Stimulated activated CD8-positive, alpha-beta memory T cell treated with anti-CD3 and anti-CD28 coated beads, Interleukin-7, amount 100 ng/mL, for 1 hour (primary cell): ENCODE results near the gene UBAP2L.

ENCODE experiments used
- DNase-seq, 2 donors: peaks; one replicate each; pipeline ENCODE4 v3.0.0-alpha.2; 2020; ENCODE audit warnings: low read depth in 2 of 2

The UBAP2L gene, protein sequence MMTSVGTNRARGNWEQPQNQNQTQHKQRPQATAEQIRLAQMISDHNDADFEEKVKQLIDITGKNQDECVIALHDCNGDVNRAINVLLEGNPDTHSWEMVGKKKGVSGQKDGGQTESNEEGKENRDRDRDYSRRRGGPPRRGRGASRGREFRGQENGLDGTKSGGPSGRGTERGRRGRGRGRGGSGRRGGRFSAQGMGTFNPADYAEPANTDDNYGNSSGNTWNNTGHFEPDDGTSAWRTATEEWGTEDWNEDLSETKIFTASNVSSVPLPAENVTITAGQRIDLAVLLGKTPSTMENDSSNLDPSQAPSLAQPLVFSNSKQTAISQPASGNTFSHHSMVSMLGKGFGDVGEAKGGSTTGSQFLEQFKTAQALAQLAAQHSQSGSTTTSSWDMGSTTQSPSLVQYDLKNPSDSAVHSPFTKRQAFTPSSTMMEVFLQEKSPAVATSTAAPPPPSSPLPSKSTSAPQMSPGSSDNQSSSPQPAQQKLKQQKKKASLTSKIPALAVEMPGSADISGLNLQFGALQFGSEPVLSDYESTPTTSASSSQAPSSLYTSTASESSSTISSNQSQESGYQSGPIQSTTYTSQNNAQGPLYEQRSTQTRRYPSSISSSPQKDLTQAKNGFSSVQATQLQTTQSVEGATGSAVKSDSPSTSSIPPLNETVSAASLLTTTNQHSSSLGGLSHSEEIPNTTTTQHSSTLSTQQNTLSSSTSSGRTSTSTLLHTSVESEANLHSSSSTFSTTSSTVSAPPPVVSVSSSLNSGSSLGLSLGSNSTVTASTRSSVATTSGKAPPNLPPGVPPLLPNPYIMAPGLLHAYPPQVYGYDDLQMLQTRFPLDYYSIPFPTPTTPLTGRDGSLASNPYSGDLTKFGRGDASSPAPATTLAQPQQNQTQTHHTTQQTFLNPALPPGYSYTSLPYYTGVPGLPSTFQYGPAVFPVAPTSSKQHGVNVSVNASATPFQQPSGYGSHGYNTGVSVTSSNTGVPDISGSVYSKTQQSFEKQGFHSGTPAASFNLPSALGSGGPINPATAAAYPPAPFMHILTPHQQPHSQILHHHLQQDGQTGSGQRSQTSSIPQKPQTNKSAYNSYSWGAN

DNA sequence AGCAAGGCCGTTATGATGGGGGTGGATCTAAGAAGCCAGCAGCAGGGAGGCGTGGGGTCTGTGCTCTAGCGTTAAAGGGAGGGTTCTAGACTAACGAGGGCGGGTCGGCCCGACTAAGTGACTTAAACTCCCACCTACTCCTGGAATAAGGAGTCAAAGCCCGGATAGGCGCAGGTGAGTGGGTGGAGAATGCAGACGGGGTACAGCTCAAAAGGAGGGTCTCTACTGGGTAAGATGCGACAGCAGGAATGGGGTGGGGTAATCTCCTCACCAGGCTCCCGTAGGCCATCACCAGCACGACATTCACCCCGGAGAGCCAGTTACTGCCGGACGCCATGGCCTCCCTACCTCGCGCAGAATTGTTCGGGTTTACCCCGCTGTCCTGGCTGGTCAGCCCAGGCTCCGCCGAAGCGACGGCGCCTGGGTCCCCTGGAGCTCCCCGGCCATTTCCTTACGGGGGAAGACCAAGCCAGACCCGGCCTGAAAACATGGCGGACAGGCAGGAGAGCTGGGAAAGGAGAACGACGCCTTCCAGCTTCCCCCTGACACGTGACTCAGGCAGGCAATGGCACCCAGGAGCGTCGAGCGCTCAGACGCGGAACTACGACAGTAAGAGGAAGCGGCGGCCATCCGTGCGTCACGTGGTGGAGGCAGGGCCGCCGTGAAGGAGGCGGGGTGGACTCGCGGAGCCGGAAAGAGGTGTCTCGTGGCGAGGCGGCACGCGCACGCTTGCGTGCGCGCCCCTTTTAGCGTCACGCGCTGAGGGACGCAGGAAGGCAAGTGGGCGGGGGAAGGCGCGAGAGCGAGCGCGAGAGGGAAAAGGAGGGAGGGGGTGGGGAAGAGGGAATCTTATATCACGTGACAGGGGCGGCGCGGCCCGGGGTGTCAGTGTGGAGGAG, at the start of gene UBAP2L:
UBAP2L (plus strand) TSS at position 885 of the 899 bp plus-strand sequence. CDS start 4,169 bp downstream, outside the sequence.
- peak; percentile 96 to 97 for DNase-seq

DNA sequence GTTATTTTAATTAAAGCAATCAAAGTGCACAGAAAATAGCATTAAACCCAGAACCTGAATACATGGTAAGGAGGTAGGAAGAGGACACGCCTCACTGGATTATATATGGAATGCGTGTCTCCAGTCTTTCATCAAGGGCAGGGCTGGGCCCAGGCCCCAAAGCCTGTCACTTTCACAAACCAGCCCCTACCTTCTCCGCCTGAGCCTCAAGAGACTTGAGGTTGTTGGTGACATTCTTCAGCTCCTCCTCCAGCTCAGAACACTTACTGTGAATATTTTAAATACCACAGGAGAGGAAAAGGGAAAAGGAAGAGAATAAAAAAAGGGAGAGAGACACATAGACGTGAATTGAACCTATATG, 49.6 kb upstream of the UBAP2L start:
- no peak for DNase-seq

DNA sequence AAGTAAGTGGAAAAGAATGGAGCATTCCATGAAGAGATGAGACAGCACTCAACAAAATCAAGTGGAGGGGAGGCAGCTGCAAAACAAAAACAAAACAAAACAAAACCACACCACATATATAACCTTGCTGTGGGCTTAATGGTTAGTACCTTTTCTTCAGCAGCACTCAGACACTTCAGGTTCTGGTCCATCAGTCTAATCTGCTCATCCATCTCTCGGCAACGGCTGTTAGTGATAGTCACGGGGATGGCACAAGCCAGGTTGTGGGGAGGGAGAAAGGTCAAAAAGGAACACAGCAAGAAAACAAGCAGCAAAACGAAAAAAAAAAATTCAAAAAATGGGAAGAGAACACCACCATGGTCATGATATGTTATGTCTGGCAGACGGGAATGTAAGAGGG, 48.9 kb upstream of the UBAP2L start:
- no peak for DNase-seq

DNA sequence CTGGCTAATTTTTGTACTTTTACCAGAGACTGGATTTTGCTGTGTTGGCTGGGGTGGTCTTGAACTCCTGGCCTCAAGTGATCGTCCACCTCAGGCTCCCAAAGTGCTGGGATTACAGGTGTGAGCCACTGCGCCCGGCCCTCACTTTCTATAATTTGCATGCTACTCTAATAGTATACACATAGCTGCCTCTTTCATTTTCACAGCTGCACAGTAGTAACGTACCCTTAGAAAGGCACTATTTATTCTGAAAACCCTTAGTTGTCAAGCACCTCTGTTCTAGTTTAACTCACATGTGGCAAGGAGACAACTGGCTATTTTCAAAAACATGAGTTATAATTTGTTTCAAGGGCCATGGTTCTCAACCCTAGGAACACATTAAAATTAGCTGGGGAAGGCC, 46.1 kb upstream of the UBAP2L start:
- no peak for DNase-seq

DNA sequence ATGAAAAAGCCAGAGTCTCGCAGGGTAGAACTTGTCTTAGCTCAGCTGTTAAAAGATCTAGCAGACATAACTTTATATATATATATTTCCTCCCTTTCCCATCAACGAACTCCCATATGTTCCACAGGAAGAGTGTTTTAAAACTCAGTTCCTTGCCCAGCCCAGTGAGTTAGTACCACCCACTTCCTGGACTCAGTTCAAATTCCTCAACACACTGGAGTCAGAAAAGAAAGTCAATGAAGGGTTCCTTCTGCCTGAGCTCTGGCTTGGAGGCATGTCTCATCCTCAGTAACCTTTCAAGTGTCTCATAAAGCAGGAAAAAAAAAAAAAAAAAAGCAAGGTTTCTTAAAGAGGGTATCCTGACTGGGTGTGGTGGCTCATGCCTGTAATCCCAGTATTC, 44.4 kb upstream of the UBAP2L start:
- DNase-seq, result no peak

DNA sequence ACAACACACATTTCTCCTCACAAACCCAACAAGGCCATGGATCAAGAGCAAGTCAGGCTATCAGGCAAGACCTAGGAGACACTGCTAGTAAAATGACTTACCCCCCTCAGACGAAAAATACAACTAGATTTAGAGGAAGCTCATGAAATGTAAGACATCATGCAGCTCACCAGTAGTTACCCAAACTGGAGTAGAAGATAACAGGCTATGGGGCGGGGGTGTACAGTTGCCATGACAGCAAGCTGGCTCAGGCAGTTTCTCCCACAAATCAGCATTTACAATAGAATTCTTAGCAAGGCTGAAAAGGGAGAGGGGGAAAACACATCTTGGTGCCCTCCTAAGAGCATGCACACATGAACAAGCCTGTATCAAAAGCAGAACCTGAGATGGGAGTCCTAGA, 42.7 kb upstream of the UBAP2L start:
- DNase-seq, result no peak

DNA sequence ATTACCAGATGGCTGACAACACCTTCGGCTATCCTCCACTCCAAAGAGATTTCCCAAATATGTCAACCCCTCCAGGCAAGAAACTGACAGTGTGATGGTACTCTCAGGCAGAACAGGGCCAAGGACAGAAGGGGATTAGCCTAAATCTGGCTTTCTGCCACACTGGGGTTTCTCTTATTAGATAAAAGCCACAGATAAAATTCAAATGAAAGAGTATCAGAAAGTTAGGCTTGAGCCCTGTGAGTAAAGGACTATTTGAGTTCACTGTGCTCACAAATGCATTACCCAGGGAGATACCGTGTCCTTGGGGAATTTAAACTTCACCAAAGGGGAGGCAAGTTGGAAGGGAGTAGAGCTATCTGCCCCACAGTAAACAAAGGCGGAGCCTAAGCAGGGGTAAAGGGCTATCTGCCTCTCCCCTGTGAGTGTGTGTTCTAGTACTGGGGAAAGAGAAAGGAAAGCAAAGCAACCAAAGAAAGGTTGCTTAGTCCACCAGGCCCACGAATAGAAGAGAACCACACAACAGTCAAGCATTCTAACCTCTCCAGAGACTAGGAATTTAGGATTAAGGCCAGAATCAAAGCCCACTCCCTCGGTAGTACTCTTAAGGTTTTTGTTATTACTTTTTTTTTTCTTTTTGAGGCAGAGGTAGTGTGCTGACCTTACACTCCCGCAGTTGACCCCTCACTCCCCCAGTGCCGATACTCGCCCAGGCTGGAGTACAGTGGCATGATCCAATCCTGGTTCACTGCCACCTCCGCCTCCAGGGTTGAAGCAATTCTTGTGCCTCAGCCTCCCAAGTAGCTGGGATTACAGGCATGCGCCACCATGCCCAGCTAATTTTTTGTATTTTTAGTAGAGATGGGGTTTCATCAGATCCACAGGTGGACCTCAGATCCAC, 41.6 kb upstream of the UBAP2L start:
- no peak for DNase-seq

DNA sequence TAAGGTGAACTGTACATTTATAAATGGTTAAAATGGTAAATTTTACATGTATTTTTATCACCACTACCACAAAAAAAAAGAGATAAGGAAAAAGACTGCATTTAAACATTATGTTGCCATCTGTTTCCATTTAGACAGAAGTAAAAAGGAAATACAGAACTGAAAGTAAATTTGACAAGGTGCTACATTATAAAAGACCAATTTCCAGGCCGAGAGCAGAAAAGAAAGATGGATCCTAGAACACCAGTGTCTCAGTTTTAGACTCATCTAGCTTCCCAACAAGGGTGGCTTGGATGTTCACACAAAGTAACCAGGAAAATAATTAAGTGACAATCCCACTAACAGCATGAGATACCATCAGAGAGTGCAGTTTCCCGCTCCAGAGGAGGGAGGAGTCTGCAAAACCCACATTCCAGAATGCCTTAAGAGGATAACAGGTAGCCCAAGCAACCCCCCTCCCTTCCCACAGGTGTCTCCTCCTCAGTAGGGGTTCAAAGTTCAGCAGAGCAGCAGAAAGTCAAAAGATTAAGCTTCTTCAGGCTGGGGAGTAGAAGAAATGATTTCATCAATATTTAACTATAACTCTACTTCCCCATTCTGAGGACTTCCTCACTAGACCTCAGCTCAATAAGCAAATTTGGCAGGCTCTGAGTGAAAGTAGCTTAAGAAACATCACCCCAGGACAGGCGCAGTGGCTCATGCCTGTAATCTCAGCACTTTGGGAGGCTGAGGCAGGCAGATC, 40.6 kb upstream of the UBAP2L start:
- DNase-seq, result no peak

DNA sequence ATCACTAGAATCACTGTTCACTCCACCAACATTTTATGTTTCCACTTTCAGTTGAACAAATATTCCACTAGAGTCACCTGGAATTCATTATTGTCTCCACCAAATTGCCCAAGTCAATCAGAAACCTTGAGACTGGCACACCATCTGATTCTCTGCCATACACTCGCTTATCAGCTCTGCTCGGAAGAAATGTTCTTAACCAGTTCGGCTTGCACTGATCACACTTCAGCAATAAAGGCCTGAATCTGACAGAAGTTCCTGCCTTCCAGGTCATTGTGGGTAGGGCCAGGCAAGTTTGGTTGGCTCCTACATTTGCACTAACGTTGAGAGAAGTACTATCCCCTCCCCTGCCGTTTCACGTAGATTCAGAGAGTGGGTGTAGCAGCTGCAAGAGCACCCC, 38.8 kb upstream of the UBAP2L start:
- no peak for DNase-seq

DNA sequence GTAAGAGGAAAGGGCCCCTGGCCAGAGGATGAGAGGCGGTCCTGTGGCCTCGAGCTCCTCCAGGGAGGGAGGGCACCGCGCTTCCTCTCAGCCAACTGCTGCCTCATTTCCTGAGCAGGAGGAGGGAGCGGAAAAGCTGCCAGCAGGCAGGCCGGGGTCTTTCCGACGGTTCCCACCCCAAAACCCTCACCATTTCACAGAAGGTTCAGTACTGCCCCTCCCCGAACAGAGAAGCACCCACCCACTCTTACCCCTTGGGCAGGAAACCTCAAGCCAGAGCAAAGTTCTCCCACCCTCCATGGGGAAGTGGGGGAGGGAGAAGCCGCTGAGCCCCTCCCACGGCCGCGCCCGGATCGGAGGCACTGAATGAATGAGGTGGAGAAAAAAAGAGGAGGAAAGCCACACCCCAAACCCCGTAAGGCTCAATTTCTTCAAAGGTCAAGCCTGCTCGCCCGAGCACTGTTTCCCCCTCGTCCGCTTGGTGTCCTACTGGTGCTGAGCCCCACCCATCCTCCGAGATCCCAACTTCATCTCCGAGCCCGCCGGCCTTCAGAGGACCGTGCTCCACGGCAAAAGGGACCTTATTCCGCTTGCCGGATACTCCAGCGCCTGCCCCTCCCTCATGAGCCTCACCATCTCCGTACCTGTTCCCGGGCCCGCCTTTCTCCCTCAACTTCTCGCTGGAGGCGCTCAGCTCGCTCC, 38.3 kb upstream of the UBAP2L start:
- DNase-seq, result peak; percentile 26 to 34

DNA sequence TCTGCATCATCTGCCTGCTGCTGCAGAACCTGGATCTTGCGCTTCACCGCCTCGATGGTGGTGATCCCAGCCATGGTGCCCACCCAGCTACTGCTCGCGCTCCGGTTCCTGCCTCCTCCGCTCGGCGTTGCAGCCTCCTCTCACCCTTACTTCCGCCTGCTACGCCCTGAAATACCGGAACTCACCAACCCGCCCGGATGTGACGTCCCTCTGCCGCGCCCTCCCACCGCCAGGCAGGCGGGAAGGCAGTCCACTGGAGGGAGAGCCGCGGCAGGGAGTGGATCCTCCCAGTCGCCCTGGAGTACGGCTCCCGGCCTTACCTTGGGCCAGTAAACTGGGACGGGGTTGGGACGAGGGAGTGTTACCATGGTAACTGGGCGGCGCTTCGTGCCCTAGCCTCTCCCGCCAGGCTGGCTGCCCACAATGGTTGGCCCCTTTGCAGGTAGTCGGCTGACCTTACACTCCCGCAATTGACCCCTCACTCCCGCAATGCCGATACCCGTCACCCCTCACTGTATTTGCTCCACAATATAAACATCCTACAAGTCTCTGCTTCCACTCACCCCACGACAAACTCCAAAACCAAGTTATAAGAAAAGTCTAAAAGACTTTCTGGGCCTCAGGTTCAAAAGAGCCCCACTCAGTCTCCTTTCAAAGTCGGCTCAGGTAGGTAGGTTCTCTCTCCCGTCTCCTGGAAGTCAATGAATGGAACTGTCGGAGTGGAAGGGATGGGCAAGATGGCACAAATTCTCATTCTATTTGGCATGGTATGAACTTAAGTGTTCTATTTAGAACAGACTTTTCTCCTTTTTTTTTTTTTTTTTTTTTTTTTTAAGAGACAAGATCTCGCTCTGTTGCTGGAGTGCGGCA, 37.5 kb upstream of the UBAP2L start:
- DNase-seq, result peak; percentile 87 to 89

DNA sequence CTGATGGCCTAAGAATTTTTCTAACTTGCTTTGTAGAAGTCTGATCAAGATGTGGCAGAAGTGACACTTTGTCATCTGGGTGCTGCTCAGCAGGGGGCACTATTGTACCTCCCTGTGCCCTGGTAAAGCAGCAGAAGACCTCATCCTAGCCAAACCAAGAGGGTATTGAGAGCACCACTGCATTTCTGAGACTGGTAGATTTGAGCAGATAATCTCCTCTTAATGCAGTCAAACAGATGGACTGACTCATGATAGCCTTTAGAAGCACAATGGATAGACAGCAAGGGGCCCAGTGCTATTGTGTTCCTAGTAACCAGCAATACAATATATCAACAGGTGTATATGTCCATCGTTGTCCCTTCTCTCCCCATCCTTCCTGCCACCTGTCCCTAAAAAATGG, 34.6 kb upstream of the UBAP2L start:
- DNase-seq, result peak in 1 of 2 donors; percentile 42

DNA sequence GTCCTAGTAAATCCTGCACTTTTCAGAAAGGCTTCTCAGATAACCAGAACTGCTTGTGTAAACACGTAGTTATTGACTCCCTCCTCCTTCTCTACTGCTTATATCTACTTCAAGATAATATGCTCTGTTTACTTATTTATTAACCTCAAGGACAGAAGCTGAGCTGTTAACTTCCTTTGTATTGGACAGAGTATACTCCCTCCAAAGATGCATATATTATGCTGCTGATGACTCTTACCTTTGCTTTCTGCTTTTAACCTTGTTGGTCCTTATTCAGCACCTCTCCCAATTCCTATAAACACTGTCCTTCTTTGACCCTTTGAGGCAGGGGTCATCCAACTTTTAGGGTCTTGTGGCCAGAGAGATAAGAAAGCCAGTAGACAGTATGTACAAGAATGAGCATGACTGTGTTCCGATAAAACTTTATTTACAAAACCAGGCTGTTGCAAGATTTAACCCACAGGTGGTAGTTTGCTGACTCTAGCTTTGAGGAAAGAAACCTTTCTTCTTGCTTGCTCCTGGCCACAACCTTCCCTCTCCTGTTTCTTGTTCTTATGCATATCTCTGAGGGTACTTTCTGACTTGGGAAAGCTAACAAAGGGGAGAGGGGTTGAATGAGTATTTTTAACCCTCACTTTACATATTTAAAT, 33.8 kb upstream of the UBAP2L start:
- DNase-seq, result no peak

DNA sequence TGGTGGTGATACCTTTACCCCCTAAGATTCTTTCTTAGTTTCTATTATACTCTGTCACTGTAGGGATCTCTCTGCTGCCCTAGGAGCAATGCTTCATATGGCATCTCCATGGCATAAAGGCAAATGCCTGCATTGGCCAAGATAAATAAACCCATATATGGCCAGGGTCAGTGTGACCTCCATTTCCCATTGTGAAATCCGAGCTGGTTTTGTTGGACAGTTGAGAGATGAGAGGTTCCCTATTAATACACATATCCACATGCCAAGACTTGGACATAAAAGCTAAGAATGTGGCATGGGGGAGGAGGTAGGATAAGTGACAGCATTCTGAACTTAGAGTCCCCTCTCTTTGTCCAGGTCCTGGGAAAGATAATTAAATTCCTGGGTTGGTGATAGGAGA, 30.2 kb upstream of the UBAP2L start:
- no peak for DNase-seq

DNA sequence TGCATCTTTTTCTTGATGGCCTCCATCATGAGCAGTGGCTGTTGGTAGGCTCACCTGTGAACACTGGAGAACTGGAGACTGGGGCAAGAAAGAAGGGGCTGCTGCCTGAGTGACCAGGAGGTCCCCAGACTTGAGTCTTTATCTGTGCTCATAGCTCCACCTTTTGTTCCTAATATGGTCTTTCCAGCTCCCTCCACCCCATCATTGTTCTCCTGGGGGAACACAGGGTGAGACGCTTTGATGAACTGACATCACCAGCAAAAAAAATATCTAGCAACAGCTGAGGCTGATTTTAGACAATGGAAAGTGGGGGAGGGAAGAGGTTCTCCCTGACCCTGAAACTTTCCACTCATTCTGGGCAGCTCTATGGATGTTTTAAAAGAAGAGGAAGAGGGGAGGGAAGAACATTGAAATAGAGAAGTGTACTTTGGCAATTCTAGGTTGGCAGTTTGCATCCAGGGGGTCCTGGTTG, 28.7 kb upstream of the UBAP2L start, which contains the start of gene TPM3:
TPM3 (minus strand) TSS at position 111 of the 472 bp plus-strand sequence; CDS start at position 29, 82 bp downstream.
- DNase-seq, result no peak

DNA sequence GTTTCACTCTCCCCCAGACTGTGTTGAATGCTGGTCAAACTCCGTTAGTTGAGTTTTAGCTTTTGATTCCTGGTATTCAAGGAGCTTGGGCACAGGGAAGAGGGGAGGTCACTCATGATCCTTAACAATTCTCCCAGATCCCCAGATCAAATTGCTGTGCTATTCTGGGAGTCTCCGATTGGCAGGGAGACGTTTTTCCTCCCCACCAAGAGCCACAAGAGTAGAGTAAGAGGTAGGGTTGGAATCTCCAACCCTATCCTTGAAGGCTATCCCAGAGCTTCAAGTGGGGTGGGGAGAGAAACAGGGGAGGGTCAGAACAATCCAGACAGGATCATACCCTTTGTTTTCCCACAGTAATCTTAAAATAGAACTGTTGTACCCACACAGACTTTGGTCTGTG, 28.3 kb upstream of the UBAP2L start:
- no peak for DNase-seq

DNA sequence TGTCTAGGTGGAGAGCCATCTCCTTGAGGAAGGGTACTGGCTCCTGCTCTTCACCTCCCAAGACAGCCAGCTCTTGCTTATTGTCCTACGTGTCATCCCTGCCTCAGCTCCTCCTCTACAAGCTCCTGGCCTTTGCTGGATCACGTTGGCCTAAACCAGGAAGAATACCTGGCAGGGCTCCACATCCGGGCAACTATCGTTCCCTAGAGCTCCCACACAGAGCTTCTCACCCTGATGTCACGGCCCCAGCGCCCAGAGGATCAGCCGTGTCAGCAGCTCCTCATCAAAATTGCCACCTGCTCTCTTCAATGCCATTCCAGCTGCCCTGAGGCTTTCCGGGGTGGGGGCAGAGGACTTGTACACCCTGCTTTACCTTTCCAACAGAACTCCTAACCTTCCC, 26.9 kb upstream of the UBAP2L start:
- DNase-seq, result no peak
